ENCODE data around the gene FGF19.
A peak's percentile ranks its signal among the peaks of the same experiment; 100 is the strongest.
"Not testable (repeated sequence)": the region's sequence is repeated elsewhere in the genome, so short reads cannot be mapped to it uniquely, and the experiment has no call there.

FGF19 gene

GRCh38 chr11:69696749-69697468 lies 6.9 kb downstream of the FGF19 start:
- FAIRE-seq (no peak), DNase-seq (ENCODE audit: low spot score) (no peak)

- not testable (repeated sequence) for DNase-seq (ENCODE audit: low spot score); FAIRE-seq
Measured at GRCh38 chr11:69695995-69696394, 7.8 kb downstream of the FGF19 start.

DNA sequence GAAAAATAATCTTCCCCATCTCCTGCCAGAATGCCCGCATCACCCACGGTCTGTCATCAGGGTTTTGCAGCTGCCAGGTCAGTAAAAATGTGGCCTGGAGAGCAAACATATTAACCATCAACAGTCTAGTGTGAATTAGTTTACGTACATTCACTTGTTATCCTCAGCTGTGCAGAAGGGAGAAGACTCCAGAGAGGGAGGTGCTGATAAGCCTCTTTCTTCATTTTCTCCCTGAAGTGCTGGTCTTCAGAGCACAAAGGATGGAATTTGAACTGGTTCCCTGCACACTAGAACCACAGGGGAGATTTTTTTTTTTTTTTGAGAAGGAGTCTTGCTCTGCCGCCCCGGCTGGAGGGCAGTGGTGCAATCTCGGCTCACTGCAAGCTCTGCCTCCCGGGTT lies 8.2 kb downstream of the FGF19 start:
- FAIRE-seq (no peak), DNase-seq (ENCODE audit: low spot score) (no peak)

DNA sequence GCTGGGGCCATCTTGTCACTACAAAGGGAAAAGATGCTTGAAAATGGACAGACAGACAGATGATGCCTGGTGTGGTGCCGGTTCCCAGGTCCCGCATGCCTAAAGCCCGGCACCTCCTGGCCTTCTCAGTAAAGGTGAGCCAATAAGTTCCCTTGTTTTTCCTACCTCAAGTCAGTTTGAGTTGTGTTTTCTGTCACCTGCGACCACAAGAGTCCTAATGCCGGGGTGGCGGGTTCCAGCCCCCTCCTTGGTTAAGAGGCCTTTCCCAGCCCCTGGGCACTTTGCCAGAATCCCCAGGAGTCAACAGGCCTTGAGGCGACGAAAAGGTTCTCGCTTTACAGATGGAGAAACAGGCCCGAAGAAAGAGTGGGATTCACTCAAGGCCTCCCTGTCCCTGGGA lies 9.0 kb downstream of the FGF19 start:
- FAIRE-seq: no peak
- DNase-seq (ENCODE audit: low spot score): no peak

DNA sequence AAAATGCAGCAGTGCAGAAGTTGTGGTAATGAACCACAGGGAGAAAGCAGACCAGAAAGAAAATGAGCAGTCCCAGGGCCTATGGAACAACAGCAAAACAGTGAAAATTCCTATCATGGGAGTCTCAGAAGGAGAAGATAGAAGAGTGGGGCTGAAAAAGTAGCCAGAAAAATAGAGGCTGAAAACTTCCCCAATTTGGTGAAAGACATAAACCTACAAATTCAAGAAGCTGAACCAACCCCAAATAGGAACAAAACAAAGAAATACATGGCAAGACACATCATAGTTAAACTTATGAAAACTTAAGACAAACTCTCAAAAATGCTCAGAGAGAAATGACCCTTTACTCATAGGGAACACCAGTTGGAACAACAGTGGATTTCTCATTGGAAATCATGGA lies 11.4 kb downstream of the FGF19 start:
- FAIRE-seq (no peak), DNase-seq (ENCODE audit: low spot score) (no peak)

DNA sequence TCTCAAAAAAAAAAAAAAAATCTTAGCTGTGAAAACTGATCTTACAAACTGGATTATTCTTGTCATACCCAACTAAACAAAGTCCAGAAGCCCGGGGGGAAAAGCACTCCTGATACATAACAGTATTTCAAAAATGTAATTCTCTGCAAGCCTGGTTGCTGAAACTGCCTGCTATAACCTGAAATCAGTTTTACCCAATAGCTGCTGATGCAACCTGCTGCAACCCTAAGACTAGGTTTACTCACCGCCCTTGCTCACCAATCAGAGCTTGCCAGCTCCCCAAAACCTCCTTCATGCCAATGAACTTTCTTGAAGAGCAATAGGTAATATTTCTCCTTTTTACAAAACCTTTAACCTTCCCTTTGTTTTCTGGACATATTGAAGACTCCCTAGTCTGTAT lies 12.4 kb downstream of the FGF19 start:
- DNase-seq (ENCODE audit: low spot score): no peak

DNA sequence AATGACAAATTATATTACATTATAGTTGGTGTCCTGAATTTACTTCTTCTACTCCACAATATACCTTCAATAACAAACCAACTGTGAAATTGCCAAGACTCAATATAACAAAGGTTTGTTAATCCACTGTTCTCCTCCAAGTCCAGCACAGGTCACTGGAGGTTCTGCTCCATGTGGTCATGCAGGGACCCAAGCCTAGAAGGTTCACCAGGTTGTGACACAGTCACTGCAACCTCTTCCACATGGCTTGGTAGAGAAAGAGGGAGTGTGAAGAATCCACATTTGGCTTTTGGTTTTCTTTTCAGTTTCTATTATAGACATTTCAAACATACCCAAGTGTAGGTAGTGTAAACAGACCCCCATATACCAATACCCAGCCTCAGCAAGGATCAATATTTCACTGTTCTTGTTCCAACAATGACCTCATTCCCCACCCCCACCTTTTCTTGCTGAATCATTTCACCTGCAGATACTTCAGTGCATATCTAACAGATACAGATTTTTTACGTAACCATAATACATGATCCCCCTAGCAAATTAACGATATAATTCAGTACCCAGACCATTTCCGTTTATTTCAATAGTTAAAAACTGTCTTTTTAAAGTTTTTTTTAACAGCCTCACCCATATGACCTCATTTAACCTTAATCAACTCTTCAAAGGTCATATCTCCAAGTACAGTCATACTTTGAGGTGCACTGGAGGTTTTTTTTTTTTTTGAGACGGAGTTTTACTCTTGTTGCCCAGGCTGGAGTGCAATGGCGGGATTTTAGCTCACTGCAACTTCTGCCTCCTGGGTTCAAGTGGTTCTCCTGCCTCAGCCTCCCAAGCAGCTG lies 14.1 kb downstream of the FGF19 start:
- FAIRE-seq (no peak), DNase-seq (ENCODE audit: low spot score) (no peak)

More for the DNA sequence above, 12.4 kb downstream of the FGF19 start:
- FAIRE-seq: no peak

DNA sequence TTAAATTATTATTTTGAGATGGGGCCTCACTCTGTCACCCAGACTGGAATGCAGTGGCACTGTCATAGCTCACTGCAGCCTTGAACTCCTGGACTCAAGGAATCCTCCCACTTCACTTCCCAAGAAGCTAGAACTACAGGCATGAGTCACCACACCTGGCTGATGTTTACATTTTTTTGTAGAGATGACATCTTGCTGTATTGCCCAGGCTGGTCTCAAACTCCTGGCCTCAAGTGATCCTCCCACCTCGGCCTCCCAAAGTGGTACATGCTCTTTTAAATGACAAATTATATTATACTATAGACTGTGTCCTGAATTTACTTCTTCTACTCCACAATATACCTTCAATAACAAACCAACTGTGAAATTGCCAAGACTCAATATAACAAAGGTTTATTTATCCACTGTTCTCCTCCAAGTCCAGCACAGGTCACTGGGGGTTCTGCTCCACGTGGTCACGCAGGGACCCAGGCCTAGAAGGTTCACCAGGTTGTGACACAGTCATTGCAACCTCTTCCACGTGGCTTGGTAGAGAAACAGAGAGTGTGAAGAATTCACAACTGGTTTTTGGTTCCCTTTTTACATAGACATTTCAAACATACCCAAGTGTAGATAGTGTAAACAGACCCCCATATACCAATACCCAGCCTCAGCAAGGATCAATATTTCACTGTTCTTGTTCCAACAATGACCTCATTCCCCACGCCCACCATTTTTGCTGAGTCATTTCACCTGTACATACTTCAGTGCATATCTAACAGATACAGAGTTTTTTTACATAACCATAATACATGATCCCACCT lies 15.7 kb downstream of the FGF19 start:
- DNase-seq (ENCODE audit: low spot score): not testable (repeated sequence)
- FAIRE-seq: peak; percentile 46

DNA sequence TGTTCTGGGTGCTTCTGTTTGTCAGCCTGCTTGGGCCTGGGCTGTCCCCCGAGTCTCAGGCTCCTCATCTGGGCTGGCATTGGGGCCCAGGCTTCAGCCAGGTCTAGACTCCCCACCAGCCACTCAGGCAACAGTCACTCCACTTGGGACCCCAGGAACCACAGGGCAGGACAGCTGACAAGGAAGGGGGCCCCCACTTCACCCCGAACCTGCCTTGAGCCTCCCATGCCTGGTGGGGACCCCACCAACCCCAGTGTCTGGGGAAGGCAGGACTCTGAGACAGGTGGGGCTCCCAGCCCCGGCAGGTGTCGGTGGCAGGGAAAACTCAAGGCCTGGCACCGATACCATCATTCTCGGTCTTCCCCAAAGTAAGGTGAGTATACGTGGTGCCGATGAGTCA lies 17.0 kb downstream of the FGF19 start:
- DNase-seq (ENCODE audit: low spot score): no peak
- no peak for FAIRE-seq

DNA sequence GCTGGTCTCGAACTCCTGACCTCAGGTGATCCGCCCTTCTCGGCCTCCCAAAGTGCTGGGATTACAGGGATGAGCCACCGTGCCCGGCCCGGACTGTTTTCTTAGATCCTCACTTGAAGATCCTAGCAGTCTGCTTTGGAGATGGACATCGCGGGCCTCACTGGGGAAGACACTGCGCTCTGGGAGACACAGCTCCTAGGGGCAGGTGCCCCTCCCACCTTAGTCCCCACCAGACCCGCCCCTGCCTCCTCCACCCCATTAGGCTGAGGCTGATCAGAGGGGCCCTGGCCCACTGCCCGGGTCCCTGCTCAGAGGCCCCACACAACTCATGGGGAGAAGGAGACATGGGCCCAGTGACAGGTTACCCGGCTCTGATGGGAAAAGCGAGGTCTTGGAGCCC lies 17.4 kb downstream of the FGF19 start:
- DNase-seq (ENCODE audit: low spot score): no peak
- FAIRE-seq: no peak

DNA sequence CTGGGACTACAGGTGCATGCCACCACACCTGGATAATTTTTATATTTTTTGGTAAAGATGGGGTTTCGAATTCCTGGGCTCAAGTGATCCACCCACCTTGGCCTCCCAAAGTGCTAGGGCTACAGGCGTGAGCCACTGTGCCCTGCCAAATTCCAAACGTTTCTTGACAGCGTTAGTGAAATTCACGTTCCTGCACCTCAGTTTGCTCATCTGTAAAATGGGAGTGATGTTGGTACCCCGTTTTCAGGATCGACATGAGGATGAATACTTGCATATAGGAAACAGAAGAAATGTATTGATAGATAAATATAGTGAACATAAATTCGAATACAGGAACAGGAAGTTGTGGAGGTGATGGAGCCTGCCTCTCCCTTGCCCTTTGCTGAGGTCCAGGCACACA lies 18.5 kb downstream of the FGF19 start:
- FAIRE-seq (no peak), DNase-seq (ENCODE audit: low spot score) (no peak)

DNA sequence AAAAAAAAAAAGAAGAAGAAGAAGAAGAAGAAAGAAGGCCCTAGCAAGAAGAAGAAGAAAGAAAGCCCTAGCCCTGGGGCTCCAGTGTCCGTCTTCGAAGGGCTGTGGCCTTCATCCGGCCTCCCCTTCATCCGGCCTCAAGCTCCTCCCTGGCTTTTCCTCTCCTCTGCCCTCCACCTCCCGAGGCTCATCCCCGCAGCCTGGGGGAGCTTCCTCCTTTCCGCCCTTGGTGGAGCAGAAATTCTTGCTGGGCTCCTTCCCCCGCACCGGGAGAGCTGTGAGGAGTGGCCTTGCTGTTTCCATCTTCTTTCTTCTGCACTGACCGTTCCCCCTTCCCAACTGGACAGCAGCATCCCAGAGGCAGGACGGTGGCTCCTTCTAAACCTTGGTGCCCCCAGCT lies 19.2 kb downstream of the FGF19 start:
- no peak for FAIRE-seq
- DNase-seq (ENCODE audit: low spot score): no peak

- FAIRE-seq (no peak), DNase-seq (ENCODE audit: low spot score) (no peak)
Measured at GRCh38 chr11:69683764-69684333, 20.0 kb downstream of the FGF19 start.

DNA sequence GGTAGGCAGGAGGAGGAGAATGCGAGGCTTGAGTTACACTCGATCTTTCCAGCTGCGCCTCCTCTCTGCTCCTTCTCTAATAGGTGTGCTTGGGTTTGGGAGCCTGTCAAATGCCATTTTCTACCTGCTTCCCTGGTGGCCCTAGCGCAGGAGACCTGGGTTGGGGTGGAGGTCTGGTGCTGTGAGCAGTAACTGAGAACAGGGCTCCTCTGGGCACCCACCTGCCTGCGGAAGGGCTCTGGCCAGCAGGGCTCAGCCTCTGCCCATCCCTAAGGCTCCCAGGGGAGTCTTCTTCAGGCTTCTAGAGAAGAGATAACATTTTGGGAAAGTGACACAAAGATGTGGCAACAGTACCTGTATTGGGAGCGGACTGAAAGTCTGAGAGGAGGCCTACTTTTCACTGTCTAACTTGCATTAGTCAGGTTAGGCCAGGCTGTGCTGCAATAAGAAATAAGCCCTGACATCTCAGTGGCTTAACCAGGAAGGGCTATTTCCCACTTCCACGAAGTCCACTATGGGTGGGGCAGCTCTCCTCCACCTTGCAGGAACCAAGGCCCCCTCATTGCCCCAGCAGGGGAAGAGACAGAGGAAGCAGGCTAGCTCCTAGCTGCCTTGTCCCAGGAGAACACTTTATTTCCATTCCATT lies 21.0 kb downstream of the FGF19 start:
- no peak for DNase-seq (ENCODE audit: low spot score)
- FAIRE-seq: no peak

DNA sequence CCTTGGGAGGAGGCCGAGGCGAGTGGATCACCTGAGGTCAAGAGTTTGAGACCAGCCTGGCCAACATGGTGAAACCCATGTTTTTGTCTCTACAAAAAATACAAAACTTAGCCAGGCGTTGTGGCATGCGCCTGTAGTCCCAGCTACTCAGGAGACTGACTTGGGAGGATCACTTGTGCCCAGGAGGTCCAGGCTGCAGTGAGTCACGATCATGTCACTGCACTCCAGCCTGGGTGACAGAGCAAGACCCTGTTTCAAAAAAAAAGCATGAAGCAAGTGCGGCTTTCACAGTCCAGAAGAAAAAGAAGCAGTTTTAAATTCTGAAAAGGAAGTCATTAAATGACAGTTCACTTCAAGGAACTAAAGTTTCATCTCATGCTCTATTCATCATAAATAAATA lies 21.6 kb downstream of the FGF19 start:
- FAIRE-seq: no peak
- no peak for DNase-seq (ENCODE audit: low spot score)

- no peak for DNase-seq (ENCODE audit: low spot score)
- FAIRE-seq: peak; percentile 99
Measured at GRCh38 chr11:69680688-69681087, 23.1 kb downstream of the FGF19 start.

DNA sequence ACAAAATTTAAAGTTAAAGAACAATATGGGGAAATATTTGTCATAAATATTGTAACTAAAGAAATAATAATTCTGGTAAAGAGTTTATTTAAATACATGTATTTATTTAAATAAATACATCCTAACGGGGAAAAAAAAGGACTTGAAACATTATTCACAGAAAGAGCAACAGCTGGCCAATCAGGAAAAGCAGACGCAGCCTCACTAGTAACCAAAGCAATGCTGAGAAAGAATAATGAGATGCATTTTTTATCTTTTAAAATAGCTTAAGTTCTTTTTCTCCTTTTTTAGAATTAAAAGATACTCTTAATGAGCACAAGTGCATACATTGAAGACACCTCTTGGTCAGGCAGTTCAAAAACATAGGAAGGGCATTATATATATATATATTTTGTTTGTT lies 26.1 kb downstream of the FGF19 start:
- DNase-seq (ENCODE audit: low spot score) (no peak), FAIRE-seq (no peak)

DNA sequence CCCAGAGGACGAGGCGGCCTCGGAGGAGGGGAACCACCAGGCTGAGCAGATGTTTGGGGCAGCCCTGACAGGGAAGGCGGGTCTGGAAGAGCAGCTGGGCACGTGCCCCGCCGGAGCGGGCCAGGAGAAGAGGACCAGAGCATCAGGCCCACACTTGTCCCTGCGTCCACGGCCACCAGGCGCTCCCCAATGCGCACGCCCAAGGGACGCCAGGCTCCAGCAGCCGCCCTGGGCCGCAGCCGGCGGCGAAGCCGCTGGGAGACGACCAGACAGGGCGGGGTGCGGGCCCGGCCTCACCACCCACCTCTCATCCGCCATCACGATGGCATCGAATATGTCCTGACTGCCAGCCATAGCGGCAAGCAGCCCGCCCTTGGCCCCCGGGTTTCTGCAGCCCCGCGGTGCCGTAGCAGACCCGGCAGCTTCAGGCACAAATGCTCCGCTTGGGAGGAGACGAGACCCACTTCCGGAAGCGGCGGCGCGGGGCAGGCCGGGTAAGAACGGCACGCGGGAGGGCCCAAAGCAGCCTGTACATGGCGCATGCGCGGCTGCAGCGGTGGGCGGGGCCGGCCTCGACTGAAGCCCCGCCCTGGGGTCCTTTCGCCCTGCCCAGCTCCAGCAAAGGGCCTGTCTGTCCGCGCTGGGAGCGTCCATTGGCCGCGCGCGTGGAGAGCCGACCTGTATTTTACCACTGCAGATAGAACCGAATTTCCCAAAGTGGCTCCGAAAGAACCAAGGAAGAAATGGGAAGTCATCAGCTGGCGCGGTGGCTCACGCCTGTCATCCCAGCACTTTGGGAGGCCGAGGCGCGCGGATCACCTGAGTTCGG lies 28.7 kb downstream of the FGF19 start, which contains the start of gene LTO1:
Gene LTO1, minus strand, starts transcription at position 468 of the 829 bp plus-strand sequence. Its CDS starts 114 bp downstream, at position 354.
- DNase-seq (ENCODE audit: low spot score) (peak; percentile 98), FAIRE-seq (peak; percentile 62)

GRCh38 chr11:69674267-69674885 lies 29.4 kb downstream of the FGF19 start:
- DNase-seq (ENCODE audit: low spot score) (no peak), FAIRE-seq (no peak)
